RPMI7951 (cell line): ENCODE data around the gene CYB5A. TPM values are rescaled to one million over a fixed set of nuclear protein-coding genes. Genes with fewer than 3 reads are reported as not detected.

Experiments used
- DNase-seq: peaks from one replicate; pipeline ENCODE4 v3.0.0-alpha.2; 2012; ENCODE audit warnings: low read depth
- total RNA-seq: library from RNA; depleted of rRNA; stranded (reverse); fragments of >200 nt; shearing (Covaris generic); gene quantifications from 2 replicates; pipeline ENCODE4 v1.2.3, GENCODE V29; 2014; rRNA removed

Gene CYB5A
- total RNA-seq, 1 experiment from 2014 or later: 128 TPM

GRCh38 chr18:74213429-74213828, 78.3 kb downstream of the CYB5A start:
- DNase-seq: no peak

- DNase-seq: peak; percentile 28
Measured at GRCh38 chr18:74204526-74205152, 87.1 kb downstream of the CYB5A start.

- DNase-seq: no peak
Measured at GRCh38 chr18:74203811-74204210, 88.0 kb downstream of the CYB5A start.

Other genes with a start within 250 kb of the CYB5A start
- 0.96 and 2.3 TPM in 2 replicates for gene FBXO15, start 144.1 kb downstream of the CYB5A start, total RNA-seq
- 42.0 and 54.4 TPM in 2 replicates for gene TIMM21, start 143.4 kb downstream of the CYB5A start, total RNA-seq
- not detected in 2 replicates for gene C18orf63, start 23.9 kb upstream of the CYB5A start, total RNA-seq
- gene DIPK1C, start 165.3 kb upstream of the CYB5A start, total RNA-seq: not detected in 2 replicates
- 24.7 and 34.7 TPM in 2 replicates for gene CNDP2, start 204.4 kb upstream of the CYB5A start, total RNA-seq
- not detected in 2 replicates for gene CNDP1, start 242.5 kb upstream of the CYB5A start, total RNA-seq